OCI-LY3 (cell line): ENCODE data around the gene METTL4.

Source experiments
- EZH2phosphoT487 ChIP-seq: fragments of 200-600 bp; shearing (Covaris generic); IDR thresholded peaks from 2 replicates; pipeline ENCODE4 v1.6.1; 2018; ENCODE audit warnings: antibody characterized with exemption, mixed run types, low read depth
- TF ChIP-seq, protein P1 (sequence below): fragments of 200-600, 300-600 bp; sonication (generic); IDR thresholded peaks from 2 replicates; pipeline ENCODE4 v1.5.1; 2014; ENCODE audit warnings: antibody characterized with exemption, low read length, low read depth

DNA sequence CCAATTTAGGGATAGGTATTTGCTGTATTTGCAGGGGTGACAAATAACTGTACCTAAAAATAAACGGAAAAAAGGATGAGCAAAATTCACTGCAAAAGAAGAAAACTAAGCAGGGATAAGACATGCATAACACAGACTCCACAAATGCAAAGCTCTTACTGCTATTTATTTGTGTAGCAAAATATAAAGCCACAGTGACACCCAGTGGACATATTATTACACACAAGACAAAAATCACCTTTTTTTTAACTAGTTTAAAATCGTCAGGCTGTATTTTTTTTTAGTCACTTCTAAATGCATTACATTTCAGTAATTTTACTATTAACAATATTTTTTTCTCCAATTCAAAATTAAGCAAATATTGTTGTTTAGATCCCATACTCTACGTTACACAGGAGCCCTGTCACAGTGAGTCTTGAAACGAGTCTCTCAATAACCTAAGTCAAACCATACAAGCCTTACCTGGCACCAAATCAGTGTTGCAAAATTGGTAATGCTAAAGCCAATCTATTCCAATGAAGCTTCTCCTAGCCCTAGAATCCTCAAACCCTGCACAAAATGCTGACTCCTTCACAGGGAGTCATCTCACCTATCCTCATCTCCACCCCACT, 23.7 kb downstream of the METTL4 start:
- TF ChIP-seq, protein P1, sequence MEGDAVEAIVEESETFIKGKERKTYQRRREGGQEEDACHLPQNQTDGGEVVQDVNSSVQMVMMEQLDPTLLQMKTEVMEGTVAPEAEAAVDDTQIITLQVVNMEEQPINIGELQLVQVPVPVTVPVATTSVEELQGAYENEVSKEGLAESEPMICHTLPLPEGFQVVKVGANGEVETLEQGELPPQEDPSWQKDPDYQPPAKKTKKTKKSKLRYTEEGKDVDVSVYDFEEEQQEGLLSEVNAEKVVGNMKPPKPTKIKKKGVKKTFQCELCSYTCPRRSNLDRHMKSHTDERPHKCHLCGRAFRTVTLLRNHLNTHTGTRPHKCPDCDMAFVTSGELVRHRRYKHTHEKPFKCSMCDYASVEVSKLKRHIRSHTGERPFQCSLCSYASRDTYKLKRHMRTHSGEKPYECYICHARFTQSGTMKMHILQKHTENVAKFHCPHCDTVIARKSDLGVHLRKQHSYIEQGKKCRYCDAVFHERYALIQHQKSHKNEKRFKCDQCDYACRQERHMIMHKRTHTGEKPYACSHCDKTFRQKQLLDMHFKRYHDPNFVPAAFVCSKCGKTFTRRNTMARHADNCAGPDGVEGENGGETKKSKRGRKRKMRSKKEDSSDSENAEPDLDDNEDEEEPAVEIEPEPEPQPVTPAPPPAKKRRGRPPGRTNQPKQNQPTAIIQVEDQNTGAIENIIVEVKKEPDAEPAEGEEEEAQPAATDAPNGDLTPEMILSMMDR: peak; percentile 74
- no peak for TF ChIP-seq EZH2phosphoT487
